ENCODE results near the gene CHRNA4.

CHRNA4 gene

DNA sequence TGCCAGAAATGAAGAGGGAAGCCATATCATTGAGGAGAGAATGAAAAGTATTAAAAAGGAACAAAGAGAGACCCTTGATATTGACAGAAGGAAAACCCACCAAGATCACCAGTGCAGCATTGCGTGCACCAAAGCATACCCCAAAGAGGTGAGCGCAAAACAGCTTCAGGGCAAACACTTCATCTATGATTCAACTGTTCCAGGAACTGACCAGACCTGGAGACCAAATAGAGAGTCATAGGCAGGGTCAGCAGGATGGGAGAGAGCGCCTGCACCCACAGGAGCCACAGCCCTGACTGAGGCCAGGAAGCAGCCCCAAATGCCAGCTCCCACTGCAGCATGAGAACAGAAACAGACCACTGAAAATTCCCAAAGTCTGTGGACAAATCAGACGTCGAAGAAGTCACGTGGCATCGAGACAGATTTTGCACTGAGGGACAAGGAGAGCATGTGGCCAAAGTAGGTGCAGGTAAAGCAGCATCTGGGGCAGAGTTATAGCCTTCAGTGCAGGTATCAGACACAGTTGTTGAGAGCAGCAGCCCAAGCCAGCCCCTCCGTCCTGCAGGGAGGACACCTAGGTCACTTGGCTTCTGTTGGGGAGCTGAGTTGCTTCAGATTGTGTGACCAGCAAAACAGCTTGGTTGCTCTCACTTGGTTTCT lies 29.3 kb downstream of the CHRNA4 start:
- no peak for DNase-seq

- DNase-seq, result no peak
These were observed 30.2 kb downstream of the CHRNA4 start for GRCh38 chr20:63330940-63331339.

- DNase-seq, result no peak
These were observed 30.9 kb downstream of the CHRNA4 start for GRCh38 chr20:63330084-63330760.

- no peak for DNase-seq
These were observed 31.6 kb downstream of the CHRNA4 start for GRCh38 chr20:63329331-63330083.

DNA sequence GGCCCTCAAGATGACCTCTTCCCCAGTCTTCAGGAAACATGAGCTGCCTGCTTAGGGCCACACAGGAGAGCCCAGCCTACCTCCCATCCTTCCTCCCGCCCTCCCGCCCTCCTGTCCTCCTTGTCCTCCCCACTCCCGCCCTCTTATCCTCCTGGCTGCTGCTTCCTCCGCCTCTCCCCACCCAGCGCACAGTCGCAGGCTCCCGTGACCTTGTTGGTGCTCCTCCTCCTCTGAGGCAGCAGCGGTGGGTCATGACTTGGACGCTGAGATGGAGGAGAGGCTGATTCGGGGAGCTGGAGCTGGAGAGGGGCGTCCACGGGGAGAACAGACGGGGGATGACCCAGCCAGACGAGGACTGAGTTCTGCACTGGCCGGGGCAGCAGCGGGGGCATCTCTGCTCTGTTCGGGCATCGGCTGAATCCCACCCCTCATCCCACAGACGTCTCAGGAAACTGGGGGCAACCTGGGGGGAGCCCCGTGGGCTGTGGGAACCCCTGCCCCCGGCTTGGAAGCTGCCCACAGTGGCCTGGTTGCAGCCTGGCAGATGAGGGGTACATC lies 32.4 kb downstream of the CHRNA4 start:
- no peak for DNase-seq

- DNase-seq, result no peak
These were observed 33.0 kb downstream of the CHRNA4 start for GRCh38 chr20:63328026-63328700.

DNA sequence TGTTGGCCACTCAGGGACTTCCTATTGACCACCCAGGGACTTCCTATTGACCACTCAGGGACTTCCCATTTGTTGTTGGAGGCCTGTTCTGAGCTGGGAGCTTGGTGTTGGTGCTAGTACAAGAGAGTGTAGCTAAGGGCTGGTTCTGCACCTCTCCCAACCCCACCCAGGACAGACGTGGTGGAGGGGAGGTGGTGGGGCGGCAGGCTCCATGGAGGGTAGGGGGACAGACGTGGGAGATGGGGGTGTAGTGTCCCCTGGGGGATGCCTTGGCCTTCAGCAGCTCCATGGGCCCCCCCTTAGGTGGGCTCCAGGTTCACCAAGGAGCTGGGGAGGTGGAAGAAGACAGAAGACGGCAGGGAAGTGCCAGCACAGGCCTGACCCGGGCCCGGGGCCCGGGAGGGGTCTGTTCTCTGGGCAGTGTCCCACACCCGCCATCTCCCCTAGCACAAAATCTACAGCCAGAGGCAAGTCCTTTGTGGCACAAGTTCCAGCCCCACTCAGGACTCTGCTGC lies 33.9 kb downstream of the CHRNA4 start:
- DNase-seq, result no peak

- no peak for DNase-seq
These were observed 34.6 kb downstream of the CHRNA4 start for GRCh38 chr20:63326314-63327230.

DNA sequence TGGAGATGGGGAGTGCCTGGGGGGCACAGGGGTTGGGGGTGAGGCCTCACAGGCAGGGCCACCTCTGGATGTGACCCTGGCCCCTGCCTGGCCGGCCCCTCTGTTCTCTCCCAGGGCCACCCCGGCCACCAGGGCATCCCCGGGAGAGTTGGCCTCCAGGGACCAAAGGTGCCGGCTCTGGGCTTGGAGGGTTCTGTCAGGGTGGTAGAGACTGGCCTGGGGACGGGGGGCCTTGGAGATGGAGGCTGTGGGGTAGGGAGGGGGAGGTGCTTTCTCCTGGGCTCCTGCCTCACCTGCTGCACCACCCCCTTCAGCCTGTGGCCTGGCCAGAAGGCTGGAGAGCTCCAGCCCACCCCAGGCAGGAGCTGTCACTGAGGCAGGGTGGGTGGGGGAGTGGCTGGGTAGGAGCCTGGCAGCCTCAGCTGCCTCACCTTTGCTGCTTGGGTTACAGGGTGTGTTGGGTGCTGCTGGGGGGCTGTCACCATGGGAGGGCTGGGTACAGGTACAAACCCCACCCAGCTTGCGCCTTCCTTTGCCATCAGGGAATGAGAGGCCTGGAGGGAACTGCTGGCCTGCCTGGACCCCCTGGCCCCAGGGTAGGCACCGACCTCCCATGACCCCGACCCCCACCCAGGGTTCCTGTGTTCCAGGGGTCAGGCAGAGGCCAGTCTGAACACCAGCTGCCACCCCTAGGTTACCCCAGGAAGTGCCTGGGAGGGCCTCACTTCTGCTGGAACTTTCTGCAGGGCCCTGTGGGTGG lies 35.4 kb downstream of the CHRNA4 start:
- DNase-seq, result no peak

DNA sequence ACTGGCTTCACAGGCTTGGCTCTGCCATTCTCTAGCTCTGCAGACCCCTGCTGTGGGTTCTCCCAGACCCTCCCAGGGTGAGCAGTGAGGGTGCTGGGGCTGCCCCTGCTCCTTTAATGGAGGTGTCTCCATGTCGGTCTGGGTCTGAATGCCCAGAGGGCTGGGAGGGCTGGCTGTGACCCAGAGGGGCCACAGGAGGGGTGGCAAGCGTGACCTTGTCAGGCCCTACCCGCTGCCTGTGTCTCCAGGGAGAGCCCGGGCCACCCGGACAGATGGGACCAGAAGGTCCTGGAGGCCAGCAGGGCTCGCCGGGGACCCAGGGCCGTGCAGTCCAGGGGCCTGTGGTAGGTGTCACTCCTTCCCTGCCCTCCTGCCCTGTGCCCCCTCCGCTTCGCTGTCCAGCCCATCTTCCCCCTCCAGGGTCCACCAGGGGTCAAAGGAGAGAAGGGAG lies 36.1 kb downstream of the CHRNA4 start:
- DNase-seq, result no peak

DNA sequence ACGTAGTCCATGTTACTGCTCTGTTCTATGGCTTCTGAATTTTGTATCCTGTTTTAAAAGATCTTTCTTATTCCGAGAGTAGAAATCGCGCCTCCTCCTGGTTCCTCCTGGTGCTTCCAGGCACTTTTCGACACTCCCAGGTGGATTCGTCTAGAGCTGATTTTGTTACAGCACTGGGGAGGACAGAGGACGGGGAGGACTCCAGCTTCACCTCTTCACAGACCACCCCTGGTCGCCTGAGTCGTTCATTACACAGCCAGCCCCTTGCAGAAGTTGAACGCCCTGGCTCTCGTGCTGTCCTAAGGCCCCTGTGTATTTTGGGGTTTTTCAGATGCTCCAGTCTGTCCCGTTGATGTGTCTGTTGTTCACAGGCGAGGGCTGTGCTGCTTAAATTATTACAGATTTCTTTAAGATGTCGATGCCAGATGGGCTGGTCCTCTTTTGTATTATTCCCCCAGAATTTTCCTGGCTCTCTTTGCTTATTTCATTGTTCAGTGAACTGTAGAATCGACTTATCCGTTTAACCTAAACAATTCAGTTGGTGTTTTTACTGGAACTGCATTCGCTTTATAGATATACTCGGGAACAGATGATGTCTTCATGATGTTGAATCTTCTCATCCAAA lies 37.7 kb downstream of the CHRNA4 start:
- no peak for DNase-seq

DNA sequence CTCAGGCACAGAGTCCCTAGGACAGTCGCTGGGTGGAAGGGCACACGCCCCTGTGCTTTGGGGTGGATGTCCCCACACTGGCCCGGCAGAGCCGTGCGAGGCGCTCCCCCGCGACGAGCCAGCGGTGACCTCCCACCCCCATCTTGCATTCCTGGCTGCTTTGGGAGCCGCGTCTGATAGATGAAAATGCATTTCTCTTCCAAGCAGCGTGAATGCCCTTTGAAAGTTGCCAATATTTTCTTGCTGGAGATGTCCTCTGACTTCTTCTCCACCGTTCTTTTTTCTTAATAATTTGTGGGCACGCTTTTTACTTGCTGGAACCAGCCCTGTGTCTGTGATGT lies 38.2 kb downstream of the CHRNA4 start:
- no peak for DNase-seq

DNA sequence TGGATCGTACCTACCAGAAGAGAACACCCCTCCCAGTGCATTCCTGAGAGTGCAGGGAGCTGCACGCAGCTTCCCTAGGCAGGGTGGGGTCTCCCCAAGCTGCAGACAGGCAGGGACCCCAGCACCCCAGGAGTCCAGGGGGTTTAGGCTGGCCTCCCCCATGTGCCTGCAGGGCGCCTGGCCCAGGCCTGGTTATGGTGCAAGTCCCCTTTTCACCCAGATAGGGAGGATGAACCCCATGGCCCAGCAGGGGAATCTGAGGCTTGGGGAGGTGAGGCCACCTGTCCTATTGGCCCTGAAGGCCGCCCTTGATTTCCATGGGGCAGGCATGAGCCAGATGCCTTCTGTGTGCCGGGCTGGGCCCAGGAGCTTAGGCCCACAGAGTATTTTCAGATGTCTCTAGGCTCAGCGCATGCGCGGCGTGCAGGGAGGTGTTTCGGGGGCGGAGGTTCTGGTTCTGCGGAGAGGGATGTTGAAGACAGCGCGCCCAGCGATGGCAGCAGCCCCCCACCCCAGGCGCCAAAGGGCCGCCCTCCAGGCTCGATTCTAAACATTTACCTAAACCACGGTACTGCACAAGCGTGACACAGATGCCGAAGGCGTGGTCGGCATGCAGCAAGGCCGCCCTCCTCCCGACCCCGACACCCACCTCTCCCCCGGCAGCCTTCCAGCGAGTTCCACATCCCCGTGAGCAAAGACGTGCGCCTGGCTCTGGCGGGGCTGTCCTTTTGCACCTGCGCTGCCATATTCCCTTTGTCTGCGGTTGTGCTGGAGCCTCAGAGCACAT lies 38.8 kb downstream of the CHRNA4 start:
- no peak for DNase-seq

DNA sequence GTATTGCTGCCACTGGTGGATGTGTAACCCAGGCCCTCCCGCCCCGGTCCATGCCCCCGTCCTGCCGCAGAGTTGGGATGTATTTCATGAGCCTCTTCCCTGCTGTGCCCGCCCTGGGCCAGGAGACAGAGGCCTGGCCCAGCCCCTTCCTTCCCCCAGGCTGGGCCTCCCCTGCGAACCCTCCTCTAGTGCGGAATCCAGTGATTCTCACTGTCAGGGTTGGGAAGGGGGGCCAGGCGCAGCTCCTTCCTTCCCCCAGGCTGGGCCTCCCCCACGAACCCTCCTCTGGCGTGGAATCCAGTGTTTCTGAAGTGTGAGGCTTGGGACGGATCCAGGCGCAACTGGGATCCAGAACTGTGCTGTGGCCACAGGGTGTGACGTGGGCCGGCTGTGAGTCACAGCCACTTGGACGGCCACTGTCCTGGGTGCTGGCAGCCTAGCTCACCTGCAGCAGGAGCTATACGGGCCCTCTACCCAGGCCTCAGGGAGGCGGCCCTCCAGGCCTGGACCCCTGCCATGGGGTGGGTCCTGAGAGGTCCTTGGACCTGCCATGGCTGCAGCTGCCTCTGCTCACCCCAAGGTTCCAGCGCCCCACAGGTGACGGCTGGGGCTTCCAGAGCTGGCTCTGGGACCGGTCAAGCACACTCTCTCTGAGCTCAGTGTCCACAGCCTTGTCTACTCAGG lies 39.9 kb downstream of the CHRNA4 start:
- DNase-seq, result no peak

DNA sequence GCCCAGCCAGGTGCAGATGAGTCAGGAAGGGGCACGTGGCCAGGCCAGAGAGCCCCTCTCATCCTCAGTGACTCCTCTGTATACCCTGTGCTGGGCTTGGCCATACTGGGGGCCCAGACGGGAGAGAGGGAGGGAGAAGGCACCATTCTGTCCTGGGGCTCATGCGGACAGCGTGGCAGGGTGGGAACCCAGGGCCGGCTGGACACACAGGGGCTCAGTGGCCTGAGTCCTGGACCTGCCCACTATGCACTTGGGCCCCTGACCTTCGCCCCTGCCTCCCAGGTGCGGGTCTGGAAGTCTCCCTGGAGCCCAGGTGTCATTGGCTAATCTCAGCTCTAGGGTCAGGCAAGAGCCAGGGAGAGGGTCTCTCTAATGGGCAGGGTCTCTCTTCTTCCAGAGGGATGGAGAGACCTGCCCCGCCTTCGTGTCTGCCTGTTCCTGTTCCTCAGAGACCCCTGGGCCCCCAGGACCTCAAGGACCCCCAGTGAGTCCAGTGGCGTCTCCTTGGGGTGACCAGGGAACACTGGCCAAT lies 40.5 kb downstream of the CHRNA4 start:
- DNase-seq, result no peak

DNA sequence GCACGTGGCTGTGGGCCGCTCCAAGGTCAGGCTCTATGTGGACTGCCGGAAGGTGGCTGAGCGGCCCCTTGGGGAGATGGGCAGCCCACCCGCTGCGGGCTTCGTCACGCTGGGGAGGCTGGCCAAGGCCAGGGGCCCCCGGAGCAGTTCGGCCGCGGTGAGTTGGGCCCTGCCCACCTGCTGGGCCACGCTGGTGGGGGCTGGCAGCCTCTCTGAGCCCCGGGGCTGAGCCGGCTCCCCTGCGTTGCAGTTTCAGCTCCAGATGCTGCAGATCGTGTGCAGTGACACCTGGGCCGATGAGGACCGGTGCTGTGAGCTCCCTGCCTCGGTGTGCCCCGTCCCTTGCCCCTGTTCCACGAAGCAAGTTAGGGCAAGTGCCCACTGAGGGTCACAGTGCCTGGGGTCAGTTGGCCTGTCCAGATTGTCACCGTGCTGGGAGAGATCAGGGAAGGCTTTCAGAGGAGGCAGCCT lies 41.1 kb downstream of the CHRNA4 start:
- DNase-seq, result no peak

DNA sequence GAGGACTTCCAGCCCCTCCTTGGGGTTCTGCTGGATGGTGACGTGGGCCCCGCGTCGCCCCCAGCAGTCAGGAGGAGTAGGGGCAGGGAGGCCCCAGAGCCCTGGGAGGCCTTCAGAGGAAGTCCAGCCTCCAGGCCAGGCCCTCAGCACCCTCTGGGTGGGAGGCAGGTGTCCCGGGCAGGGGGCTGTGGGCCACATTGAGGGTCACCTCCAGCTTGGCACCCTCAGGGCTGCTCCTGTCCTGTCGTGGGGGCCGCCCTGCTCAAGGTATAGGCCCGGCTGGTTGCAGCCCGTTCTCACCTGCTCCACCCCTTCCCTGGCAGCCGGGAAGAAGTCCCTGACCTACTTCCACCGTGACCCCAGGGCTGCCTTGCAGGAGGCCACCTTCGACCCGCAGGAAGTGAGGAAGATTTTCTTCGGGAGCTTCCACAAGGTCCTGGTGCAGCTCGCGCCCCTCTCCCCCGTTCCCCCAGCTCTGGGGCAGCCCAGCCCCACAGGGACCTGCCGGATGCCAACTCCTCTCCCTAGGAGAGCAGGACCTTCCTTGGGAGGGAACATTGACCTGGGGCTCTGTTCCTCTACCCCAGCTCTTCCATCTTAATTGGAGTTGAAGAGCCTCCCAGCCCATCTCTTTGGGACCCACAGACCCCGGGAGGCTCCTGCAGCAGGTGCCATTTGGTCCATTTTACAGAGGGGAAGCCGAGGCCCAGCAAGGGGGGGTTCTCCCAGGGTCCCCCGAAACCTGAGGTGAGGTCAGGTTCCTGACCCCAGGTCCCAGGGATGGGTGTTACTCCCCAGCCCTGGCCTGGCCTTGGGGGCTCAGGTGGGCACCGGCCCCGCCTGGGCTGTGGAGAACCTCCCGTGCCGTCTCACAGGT lies 41.7 kb downstream of the CHRNA4 start:
- no peak for DNase-seq
